Right hindlimb (tissue), 1 donor: Measurements from ENCODE around the gene PSD.

Experiments
- DNase-seq: peaks from one replicate; pipeline ENCODE4 v3.0.0-alpha.2; 2018

The PSD gene

GRCh38 chr10:102402512-102402896 lies 16.1 kb downstream of the PSD start:
- no peak for DNase-seq

GRCh38 chr10:102401735-102402511 lies 16.7 kb downstream of the PSD start:
- no peak for DNase-seq

GRCh38 chr10:102401342-102401654 lies 17.3 kb downstream of the PSD start:
- DNase-seq: no peak

GRCh38 chr10:102400598-102401341 lies 17.8 kb downstream of the PSD start:
- DNase-seq: no peak

- no peak for DNase-seq
Observed at GRCh38 chr10:102400076-102400475, 18.5 kb downstream of the PSD start.

- peak; percentile 92 for DNase-seq
Observed at GRCh38 chr10:102399217-102400021, 19.2 kb downstream of the PSD start.

GRCh38 chr10:102398172-102399020 lies 20.2 kb downstream of the PSD start:
- no peak for DNase-seq

GRCh38 chr10:102397222-102398171 lies 21.1 kb downstream of the PSD start:
- no peak for DNase-seq

GRCh38 chr10:102396730-102397151 lies 21.8 kb downstream of the PSD start:
- peak; percentile 20 for DNase-seq

- peak; percentile 24 for DNase-seq
Observed at GRCh38 chr10:102396317-102396650, 22.3 kb downstream of the PSD start.

GRCh38 chr10:102395400-102396316 lies 22.9 kb downstream of the PSD start, which contains the start of gene NFKB2:
NFKB2 (plus strand) TSS chr10:102395705; CDS start chr10:102395960, 255 bp downstream.
- peak; percentile 96 for DNase-seq

GRCh38 chr10:102394801-102395399 lies 23.7 kb downstream of the PSD start:
- DNase-seq: no peak

GRCh38 chr10:102394079-102394800 lies 24.3 kb downstream of the PSD start:
- peak; percentile 94 for DNase-seq

GRCh38 chr10:102393411-102394078 lies 25.0 kb downstream of the PSD start:
- no peak for DNase-seq

- DNase-seq: no peak
Observed at GRCh38 chr10:102392306-102392705, 26.3 kb downstream of the PSD start.

- no peak for DNase-seq
Observed at GRCh38 chr10:102389894-102390293, 28.7 kb downstream of the PSD start.

GRCh38 chr10:102384606-102385429 lies 33.8 kb downstream of the PSD start:
- no peak for DNase-seq

- no peak for DNase-seq
Observed at GRCh38 chr10:102384053-102384452, 34.5 kb downstream of the PSD start.
